Measurements from ENCODE around the gene TMPRSS11B.

Gene TMPRSS11B

GRCh38 chr4:68183417-68183816 lies 62.1 kb downstream of the TMPRSS11B start:
- H3K9me3 Mint-ChIP-seq, result no peaks in the 10 kb centered on the region
- no peaks in the 10 kb centered on the region for H3K4me1 Mint-ChIP-seq
- no peak for ATAC-seq (replicated peaks)
- H3K4me3 Mint-ChIP-seq, result no peak overlapping the region
- H3K36me3 Mint-ChIP-seq, result no peaks in the 10 kb centered on the region
- no peak overlapping the region for H3K27ac Mint-ChIP-seq
- H3K27me3 Mint-ChIP-seq, result peaks cover 5 to 14% of the 10 kb centered on the region in 2 donors
- DNase-seq, result no peak

GRCh38 chr4:68182382-68182820 lies 63.1 kb downstream of the TMPRSS11B start:
- DNase-seq (no peak), ATAC-seq (replicated peaks) (no peak)
- Mint-ChIP-seq H3K27me3 (peaks cover 5 to 14% of the 10 kb centered on the region in 2 donors), H3K4me3 (no peak overlapping the region), H3K9me3 (no peaks in the 10 kb centered on the region), H3K4me1 (no peaks in the 10 kb centered on the region), H3K36me3 (no peaks in the 10 kb centered on the region), H3K27ac (no peak overlapping the region)

- Mint-ChIP-seq H3K27me3 (peaks cover 12 to 14% of the 10 kb centered on the region in 2 donors), H3K27ac (no peak overlapping the region), H3K9me3 (no peaks in the 10 kb centered on the region), H3K4me1 (no peaks in the 10 kb centered on the region), H3K4me3 (no peak overlapping the region), H3K36me3 (no peaks in the 10 kb centered on the region)
- DNase-seq (no peak), ATAC-seq (replicated peaks) (no peak)
Measured at GRCh38 chr4:68180849-68181526, 64.5 kb downstream of the TMPRSS11B start.

- ATAC-seq (replicated peaks) (no peak), DNase-seq (no peak)
- no peak overlapping the region for H3K4me3 Mint-ChIP-seq
- no peaks in the 10 kb centered on the region for H3K4me1 Mint-ChIP-seq
- H3K27me3 Mint-ChIP-seq, result peaks cover 7 to 15% of the 10 kb centered on the region in 2 donors
- H3K36me3 Mint-ChIP-seq, result no peaks in the 10 kb centered on the region
- no peak overlapping the region for H3K27ac Mint-ChIP-seq
- H3K9me3 Mint-ChIP-seq, result no peaks in the 10 kb centered on the region
Measured at GRCh38 chr4:68176904-68177303, 68.6 kb downstream of the TMPRSS11B start.
